NT2/D1 (cell line): ENCODE data around the gene ARMC6.

ENCODE experiments used
- SUZ12 ChIP-seq: IDR thresholded peaks from 2 replicates; pipeline ENCODE4 v1.6.1; 2011; ENCODE audit not compliant: insufficient read length, insufficient read depth; ENCODE audit errors: extremely low read depth
- ZNF274 ChIP-seq: IDR thresholded peaks from 2 replicates; pipeline ENCODE4 v1.6.1; 2011; ENCODE audit warnings: mild to moderate bottlenecking, low read depth, low read length

GRCh38 chr19:19043881-19044280 is 10.5 kb downstream of the ARMC6 start:
- TF ChIP-seq SUZ12 (no peak), ZNF274 (no peak)
